ENCODE results near the gene DNM1. TPM values are rescaled to one million over a fixed set of nuclear protein-coding genes. Genes with fewer than 3 reads are reported as not detected.
"Not testable (repeated sequence)": the region's sequence is repeated elsewhere in the genome, so short reads cannot be mapped to it uniquely, and the experiment has no call there.

The DNM1 gene
- total RNA-seq, 2 experiments from 2014 or later: 0.63 to 1.1 TPM

DNA sequence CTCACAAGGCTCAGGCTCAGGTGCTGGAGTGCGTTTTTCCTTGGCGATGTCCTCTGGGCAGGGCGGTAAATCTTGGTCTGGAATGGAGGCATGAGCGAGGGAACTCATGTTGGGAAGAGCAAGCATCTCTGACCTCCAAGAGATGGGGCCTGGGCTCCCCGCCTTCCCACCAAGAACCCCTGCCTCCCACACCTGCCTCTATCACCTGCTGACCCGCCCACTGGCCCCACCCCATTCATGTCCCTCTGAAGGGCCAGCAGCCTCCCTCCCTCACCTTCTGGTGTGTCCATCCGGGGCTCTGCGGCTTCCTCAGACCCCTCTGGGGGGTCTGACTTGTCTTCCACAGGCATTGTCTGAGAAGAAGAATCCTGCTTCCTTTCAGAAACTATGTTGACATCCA lies 22.7 kb upstream of the DNM1 start:
- H3K27me3 Mint-ChIP-seq: no peaks in the 10 kb centered on the region
- H3K9me3 Mint-ChIP-seq: peaks cover 3% of the 10 kb centered on the region
- POLR2A ChIA-PET: no interaction called here

DNA sequence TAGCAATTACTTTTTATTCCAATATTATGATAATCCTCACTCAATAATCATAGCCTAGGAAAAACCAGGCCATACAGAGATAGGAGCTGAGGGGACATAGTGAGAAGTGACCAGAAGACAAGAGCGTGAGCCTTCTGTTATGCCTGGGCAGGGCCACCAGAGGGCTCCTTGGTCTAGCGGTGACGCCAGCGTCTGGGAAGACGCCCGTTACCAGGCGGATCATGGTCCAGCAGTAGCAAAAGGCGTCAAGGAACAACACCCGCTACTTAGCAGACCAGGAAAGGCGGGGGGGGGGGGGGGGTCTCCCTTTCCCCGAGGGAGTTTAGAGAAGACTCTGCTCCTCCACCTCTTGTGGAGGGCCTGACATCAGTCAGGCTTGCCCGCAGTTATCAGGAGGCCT lies 21.7 kb upstream of the DNM1 start:
- H3K4me3 Mint-ChIP-seq; H3K27ac Mint-ChIP-seq; POLR2A ChIA-PET; DNase-seq; H3K4me1 Mint-ChIP-seq (ENCODE audit: low read depth); H3K9me3 Mint-ChIP-seq; H3K27me3 Mint-ChIP-seq; intact Hi-C loops (cut with micrococcal nuclease): not testable (repeated sequence)
- CTCF ChIA-PET: interaction anchor here (1.1 kb wide), 1 partner anchor 10 kb away, joined by 3 read pairs; the partner anchor contains the start of gene CIZ1
- peaks cover 47% of the 10 kb centered on the region for H3K36me3 Mint-ChIP-seq

More for the DNA sequence above, 22.7 kb upstream of the DNM1 start:
- no peak overlapping the region for H3K27ac Mint-ChIP-seq
- CTCF ChIA-PET: interaction anchor here (1.1 to 1.3 kb wide), 2 partner anchors 9 to 11 kb away, joined by 3 to 4 read pairs; partner anchors contain the start of gene CIZ1
- no peak overlapping the region for H3K4me3 Mint-ChIP-seq
- peaks cover 7% of the 10 kb centered on the region for H3K4me1 Mint-ChIP-seq (ENCODE audit: low read depth)
- DNase-seq: no peak
- H3K36me3 Mint-ChIP-seq: peaks cover 42% of the 10 kb centered on the region
- intact Hi-C loops (cut with micrococcal nuclease): no loop called here

DNA sequence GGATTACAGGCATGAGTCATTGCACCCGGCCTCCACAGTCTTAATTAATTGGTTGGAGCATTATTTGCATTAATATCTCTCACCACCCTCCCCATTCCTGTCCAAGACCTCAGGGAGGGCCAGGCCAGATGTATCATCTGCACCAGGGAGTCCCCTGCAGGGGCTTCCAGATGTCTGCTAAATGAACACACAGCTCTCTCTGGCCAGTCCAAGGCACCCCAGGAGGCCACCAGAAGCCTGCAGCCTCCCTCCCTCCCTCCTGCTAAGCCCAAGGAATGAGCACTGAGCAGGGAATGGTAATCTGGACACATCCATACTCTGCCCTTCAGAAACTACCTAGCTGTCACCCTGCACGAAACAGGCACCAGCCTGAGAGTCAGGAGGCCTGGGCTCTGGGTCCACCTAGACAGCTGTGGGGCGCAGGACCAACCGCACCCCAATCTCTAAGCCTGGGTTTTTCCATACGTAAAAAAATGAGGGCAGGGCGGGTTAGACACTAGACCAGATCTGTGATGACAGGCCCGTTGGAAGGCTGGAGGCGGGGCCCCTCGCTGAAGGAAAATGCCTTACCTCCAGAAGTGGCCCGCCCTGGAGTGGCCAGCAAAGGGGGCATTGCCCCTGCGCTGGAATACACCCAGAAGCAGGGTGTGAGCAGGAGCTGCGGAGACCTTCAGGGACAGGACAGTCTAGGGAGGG lies 20.1 kb upstream of the DNM1 start:
- Mint-ChIP-seq H3K27me3 (no peaks in the 10 kb centered on the region), H3K4me3 (no peak overlapping the region), H3K36me3 (peaks cover 47% of the 10 kb centered on the region), H3K27ac (no peak overlapping the region), H3K4me1 (ENCODE audit: low read depth) (peaks cover 11% of the 10 kb centered on the region), H3K9me3 (peaks cover 3% of the 10 kb centered on the region)
- DNase-seq: no peak
- POLR2A ChIA-PET: no interaction called here
- intact Hi-C loops (cut with micrococcal nuclease): no loop called here
- CTCF ChIA-PET: interaction anchor here (0.6 to 1.5 kb wide), 3 partner anchors 12 to 754 kb away, joined by 3 to 10 read pairs (median 4); no protein-coding TSS in a partner anchor

DNA sequence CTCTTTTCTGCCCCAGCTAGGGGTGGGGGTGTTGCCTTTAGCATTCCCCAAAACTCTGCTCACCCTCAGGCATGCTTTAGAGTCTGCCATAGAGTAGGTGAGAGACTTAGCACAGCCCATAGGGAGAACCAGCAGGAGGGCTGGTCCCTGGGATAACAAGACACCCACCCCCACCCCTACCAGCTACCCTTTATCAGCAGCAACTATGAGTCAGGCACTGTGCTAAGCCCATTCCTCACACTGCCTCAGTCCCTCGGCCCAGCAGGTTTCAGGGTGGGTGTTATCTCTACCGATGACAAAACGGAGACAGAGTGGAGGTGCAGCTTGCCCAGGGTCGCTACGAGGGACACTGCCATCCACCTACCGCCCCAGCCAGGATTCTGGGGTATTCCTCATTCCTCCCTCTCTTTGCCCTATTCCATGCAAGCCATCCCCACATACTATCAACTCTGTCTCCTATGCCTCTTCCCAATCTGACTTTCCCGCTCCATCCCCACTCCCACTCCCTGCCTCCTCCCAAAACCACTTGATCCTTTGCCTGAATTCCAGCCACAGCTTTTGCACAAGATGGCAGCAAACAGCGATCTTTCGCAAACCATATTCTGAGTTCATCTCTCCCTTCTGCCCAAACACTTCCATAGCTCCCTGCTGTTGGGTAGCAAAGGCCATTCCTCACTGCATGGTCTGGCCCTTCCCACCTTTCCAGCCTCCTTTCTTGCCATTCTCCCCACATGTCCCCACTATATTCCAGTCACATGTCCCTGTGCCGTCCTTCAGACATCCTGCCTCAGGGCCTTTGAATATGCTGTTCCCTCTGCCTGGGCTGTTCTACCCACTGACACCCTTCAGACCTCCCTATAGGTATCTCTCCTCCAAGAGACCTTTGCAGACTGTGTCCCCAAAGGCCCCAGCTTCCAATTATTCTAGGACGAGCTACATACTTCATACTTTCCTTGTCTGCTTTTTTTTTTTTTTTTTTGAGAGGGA lies 16.9 kb upstream of the DNM1 start:
- ChIA-PET POLR2A (interaction anchor here (0.6 kb wide), 1 partner anchor 111 kb away, joined by 3 read pairs; no protein-coding TSS in a partner anchor), CTCF (interaction anchor here (0.6 to 0.8 kb wide), 2 partner anchors 11 to 35 kb away, joined by 3 read pairs; no protein-coding TSS in a partner anchor)
- no peak for DNase-seq
- Mint-ChIP-seq H3K27ac (no peak overlapping the region), H3K27me3 (no peaks in the 10 kb centered on the region), H3K9me3 (no peaks in the 10 kb centered on the region), H3K36me3 (peaks cover 38% of the 10 kb centered on the region), H3K4me1 (ENCODE audit: low read depth) (peaks cover 32% of the 10 kb centered on the region), H3K4me3 (no peak overlapping the region)
- intact Hi-C loops (cut with micrococcal nuclease): no loop called here

DNA sequence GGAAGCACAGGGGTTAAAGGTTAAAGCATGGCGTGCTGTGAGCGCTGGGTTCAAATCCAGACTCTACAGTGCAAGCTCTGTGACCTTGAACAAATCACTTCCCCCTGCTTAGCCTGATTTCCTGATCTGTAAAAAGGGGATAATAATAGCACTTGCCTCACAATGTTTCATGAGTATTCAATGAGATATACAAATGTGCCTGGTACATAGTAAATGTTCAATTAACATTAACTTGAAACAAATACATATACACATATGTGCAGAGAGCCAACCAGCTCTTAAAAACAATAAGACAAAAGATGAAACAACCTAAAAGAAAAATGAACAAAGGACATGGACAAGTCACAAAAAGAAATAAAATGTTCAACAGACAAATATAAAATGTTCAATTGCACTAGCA lies 15.8 kb upstream of the DNM1 start:
- Mint-ChIP-seq H3K9me3 (no peaks in the 10 kb centered on the region), H3K27me3 (no peaks in the 10 kb centered on the region), H3K27ac (no peak overlapping the region), H3K4me3 (no peak overlapping the region), H3K4me1 (ENCODE audit: low read depth) (peaks cover 36% of the 10 kb centered on the region), H3K36me3 (peaks cover 35% of the 10 kb centered on the region)
- no peak for DNase-seq
- POLR2A ChIA-PET: no interaction called here
- CTCF ChIA-PET: interaction anchor here (1.2 kb wide), 1 partner anchor 27 kb away, joined by 3 read pairs; the partner anchor contains the start of gene BBLN
- intact Hi-C loops (cut with micrococcal nuclease): no loop called here

DNA sequence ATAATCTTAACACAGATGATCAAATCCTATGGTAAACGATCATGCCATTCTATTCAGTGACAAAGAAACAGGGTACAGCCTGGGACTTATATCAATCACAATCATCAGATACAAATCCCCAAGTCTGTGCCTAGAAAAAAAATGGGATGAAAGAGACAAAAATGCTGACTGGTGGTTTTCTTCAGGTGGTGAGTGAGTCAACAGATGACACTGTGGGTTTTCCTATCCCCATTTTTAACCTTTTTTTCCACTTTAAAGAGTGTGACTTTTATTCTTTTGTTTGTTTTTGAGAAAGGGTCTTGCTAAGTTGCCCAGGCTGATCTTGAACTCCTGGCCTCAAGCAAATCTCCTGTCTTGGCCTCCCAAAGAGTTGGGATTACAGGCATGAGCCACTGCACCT lies 15.0 kb upstream of the DNM1 start:
- H3K4me3 Mint-ChIP-seq: no peak overlapping the region

DNA sequence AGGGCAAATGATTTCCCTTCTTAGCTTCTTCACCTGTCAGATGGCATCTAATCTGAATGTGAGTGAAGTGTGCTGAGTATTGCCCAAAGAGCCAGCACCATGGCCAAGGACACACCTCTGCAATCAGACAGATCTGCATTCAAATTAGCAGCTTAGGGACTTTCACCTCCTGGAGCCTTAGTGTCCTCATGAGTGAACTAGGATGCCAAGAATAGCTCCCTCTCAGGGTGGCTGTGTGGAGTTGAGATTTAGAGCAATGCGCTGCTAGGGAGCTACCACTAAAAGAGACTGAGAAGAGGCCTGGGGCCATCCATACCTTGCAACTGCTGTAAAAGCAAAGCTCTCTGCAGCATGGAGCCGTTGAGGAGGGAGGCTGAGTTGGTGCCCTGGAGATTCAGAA lies 13.2 kb upstream of the DNM1 start:
- H3K27ac Mint-ChIP-seq: no peak overlapping the region
- no peaks in the 10 kb centered on the region for H3K9me3 Mint-ChIP-seq
- intact Hi-C loops (cut with micrococcal nuclease): loop anchor here (5.0 to 10.0 kb wide), 3 partner anchors 63 to 87 kb away; partner anchors contain the start of genes GOLGA2, PTGES2 and SWI5
- CTCF ChIA-PET: interaction anchor here (1.3 to 2.3 kb wide), 9 partner anchors 10 to 151 kb away, joined by 3 to 9 read pairs (median 5); partner anchors contain the start of gene DNM1
- peaks cover 33% of the 10 kb centered on the region for H3K4me1 Mint-ChIP-seq (ENCODE audit: low read depth)
- DNase-seq: no peak
- POLR2A ChIA-PET: interaction anchor here (4.0 kb wide), 1 partner anchor 29 kb away, joined by 19 read pairs; the partner anchor contains the start of gene BBLN
- H3K4me3 Mint-ChIP-seq: peak overlapping the region; percentile 99
- no peaks in the 10 kb centered on the region for H3K27me3 Mint-ChIP-seq
- peaks cover 24% of the 10 kb centered on the region for H3K36me3 Mint-ChIP-seq

More for the DNA sequence above, 15.0 kb upstream of the DNM1 start:
- DNase-seq: no peak
- CTCF ChIA-PET: interaction anchor here (0.8 to 1.2 kb wide), 3 partner anchors 19 to 1668 kb away, joined by 3 read pairs; partner anchors contain the start of gene BBLN
- no peaks in the 10 kb centered on the region for H3K9me3 Mint-ChIP-seq
- intact Hi-C loops (cut with micrococcal nuclease): no loop called here
- H3K27me3 Mint-ChIP-seq: no peaks in the 10 kb centered on the region
- H3K4me1 Mint-ChIP-seq (ENCODE audit: low read depth): peaks cover 40% of the 10 kb centered on the region
- peak overlapping the region; percentile 28 for H3K27ac Mint-ChIP-seq
- peaks cover 28% of the 10 kb centered on the region for H3K36me3 Mint-ChIP-seq
- POLR2A ChIA-PET: interaction anchor here (0.6 kb wide), 1 partner anchor 23 kb away, joined by 3 read pairs; no protein-coding TSS in a partner anchor

DNA sequence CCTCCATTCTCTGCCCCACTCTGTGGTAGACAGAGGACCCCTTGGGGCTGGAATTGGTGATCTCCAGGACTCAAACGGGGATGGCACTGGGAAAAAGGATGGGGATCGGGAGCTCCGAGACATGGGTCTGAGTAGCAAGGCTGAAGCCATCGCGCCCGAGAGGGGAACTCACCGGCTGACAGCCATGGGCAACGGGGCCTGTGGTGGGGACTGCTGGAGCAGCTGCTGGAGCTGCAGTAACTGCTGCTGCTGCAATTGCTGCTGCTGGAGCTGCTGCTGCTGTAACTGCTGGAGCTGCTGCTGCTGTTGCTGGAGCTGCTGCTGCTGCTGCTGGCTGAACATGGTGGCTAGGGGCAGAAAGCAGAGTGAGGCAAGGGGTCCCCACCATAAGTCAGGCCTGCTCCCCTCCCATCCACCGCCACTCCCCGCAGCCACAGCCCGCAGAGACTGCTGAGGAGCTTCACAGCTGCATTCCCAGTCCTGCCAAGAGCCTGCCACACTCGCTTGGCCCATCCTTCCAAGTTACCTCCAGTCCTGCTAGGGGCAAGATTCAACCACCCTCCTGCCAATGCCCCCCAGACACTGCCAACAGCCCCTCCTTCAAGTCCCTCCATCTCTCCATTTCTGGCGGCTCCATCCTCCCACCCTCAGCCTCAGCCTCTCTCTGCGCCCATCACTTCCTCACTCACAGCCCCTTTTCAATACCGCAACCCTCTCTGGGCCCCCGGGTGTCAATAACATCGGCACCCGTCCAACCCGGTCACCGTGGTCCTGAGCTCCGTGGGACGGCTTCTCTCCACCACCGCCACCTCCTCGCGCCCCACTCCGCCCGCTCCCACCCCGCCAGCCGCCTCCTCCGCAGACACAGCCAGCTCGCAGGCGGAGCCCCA lies 12.4 kb upstream of the DNM1 start:
- CTCF ChIA-PET: interaction anchor here (0.7 to 2.3 kb wide), 17 partner anchors 9 to 151 kb away, joined by 3 to 9 read pairs (median 5); partner anchors contain the start of genes BBLN and DNM1
- DNase-seq: no peak
- H3K27ac Mint-ChIP-seq: peak overlapping the region; percentile 86
- no peaks in the 10 kb centered on the region for H3K9me3 Mint-ChIP-seq
- peak overlapping the region; percentile 99 for H3K4me3 Mint-ChIP-seq
- H3K4me1 Mint-ChIP-seq (ENCODE audit: low read depth): peaks cover 33% of the 10 kb centered on the region
- no peaks in the 10 kb centered on the region for H3K27me3 Mint-ChIP-seq
- intact Hi-C loops (cut with micrococcal nuclease): loop anchor here (5.0 to 10.0 kb wide), 3 partner anchors 63 to 87 kb away; partner anchors contain the start of genes GOLGA2, PTGES2 and SWI5
- POLR2A ChIA-PET: interaction anchor here (0.6 to 4.0 kb wide), 2 partner anchors 30 to 32 kb away, joined by 3 to 19 read pairs; partner anchors contain the start of gene BBLN
- peaks cover 21% of the 10 kb centered on the region for H3K36me3 Mint-ChIP-seq

DNA sequence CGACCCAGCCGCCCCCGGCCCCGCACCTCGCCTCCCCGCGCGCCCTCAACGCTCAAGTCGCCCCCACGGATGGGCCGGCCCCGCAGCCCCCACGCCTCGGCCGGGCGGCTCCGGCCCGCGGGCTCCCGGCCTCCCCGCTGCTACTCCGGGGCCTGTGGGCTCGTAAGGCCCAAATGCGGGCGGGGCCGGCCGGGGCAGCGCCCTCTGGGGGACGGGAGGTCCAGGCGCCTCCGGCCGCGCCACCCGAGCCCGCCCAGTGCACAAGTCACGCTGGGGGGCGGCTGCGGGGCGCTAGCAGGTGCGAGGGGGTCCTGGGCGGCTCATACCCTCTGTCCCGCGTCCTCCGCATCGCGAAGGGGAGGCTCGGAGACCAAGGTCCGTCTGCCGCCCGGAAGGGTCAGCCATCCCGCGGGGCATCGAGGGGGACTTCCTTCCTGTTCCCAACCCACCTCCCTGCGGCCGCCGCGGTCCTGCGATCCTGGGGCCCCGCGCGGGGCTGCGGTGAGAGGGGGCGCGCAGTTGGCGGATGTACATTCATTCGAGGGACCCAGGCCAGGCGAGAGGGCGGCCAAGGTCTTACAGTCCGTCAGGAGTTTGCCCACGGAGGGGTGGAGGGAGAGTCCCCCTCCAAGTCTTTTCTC lies 11.7 kb upstream of the DNM1 start, which contains the start of gene CIZ1:
Gene CIZ1 (minus strand): TSS at position 167 of the 641 bp plus-strand sequence. CDS start 715 bp downstream, outside the sequence.
- H3K4me1 Mint-ChIP-seq (ENCODE audit: low read depth): peaks cover 33% of the 10 kb centered on the region
- peak within 1 kb of the TSS; percentile 86 for H3K27ac Mint-ChIP-seq
- intact Hi-C loops (cut with micrococcal nuclease): loop anchor here (2.0 to 10.0 kb wide), 4 partner anchors 27 to 86 kb away; partner anchors contain the start of genes GOLGA2, PTGES2 and SWI5
- CTCF ChIA-PET: interaction anchor here (0.7 to 2.3 kb wide), 17 partner anchors 8 to 150 kb away, joined by 3 to 9 read pairs (median 5); partner anchors contain the start of genes BBLN and DNM1
- no peaks in the 10 kb centered on the region for H3K27me3 Mint-ChIP-seq
- peak; percentile 76 for DNase-seq
- peak within 1 kb of the TSS; percentile 99 for H3K4me3 Mint-ChIP-seq
- POLR2A ChIA-PET: interaction anchor here (0.6 to 4.0 kb wide), 2 partner anchors 31 to 33 kb away, joined by 3 to 19 read pairs; partner anchors contain the start of gene BBLN
- peaks cover 17% of the 10 kb centered on the region for H3K36me3 Mint-ChIP-seq
- H3K9me3 Mint-ChIP-seq: no peaks in the 10 kb centered on the region

Data from activated CD4-positive, alpha-beta memory T cell treated with anti-CD3 and anti-CD28 coated beads for 36 hours (primary cell).